COR-L47 (cell line): Measurements from ENCODE around the gene PALLD.
A peak's percentile ranks its signal among the peaks of the same experiment; 100 is the strongest.
"Not testable (repeated sequence)": the region's sequence is repeated elsewhere in the genome, so short reads cannot be mapped to it uniquely, and the experiment has no call there.

Experiments
- DNase-seq: peaks from one replicate; lab custom pipeline; 2025; lab: John Stamatoyannopoulos, UW

The PALLD gene

GRCh38 chr4:168908093-168908492 lies 411.2 kb downstream of the PALLD start:
- no peak for DNase-seq

GRCh38 chr4:168908851-168909273 lies 412.0 kb downstream of the PALLD start:
- DNase-seq: no peak

- no peak for DNase-seq
Measured at GRCh38 chr4:168914095-168914494, 417.2 kb downstream of the PALLD start.

DNA sequence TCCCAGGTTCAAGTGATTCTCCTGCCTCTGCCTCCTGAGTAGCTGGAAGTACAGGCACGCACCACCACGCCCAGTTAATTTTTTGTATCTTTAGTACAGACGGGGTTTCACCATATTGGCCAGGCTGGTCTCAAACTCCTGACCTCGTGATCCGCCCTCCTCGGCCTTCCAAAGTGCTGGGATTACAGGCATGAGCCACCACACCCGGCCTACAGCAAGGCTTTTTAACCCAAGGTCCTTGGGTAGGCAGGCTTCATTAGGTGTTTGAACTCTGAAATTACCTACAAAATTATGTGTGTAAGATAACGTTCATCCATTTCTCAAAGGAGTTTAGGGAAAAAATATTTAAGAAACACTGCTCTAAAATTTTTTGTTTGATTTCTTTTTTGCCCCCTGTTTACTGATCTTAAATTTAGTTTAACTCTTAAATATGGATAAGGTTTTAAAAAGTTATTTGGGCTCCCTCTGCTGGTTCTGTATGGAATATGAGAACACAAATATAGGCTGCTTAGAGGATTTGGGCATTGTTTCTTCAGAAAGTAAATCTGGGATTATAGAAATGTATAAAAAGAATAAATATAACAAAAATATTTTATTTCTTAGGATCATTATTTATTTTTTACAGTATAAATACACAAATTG lies 420.4 kb downstream of the PALLD start:
- DNase-seq: peak; percentile 41

GRCh38 chr4:168919706-168920324 lies 423.0 kb downstream of the PALLD start:
- DNase-seq: no peak

DNA sequence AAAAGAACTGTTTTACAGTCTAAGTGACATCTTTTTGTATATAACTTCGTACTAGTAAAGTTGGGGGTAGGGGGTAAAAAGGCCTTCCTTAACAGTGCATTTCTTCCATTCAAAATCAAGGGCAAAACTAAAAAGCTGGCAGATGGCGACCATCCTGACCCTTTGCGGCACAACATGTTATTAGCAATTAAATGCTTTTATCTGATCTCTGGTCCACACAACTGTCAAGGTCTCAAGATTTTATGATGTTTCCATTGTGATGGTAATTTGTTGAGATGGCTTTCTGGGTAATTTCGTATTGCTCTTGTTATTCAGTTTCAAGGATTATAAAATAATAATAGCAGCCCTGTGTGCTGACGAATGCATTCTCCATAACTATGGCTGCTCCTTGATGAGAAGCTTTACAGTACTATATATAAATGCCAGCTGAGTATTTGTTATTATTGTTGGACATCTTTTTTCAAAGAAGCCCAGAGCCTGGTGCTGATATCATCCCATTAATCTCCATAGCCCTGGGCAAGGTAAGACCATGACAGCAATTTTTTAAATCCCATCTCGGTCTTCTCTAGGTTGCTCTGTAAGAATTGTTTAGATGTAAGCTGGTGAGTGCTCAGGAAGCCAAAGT lies 423.7 kb downstream of the PALLD start:
- no peak for DNase-seq

- DNase-seq: peak; percentile 66
Measured at GRCh38 chr4:168923526-168924194, 426.8 kb downstream of the PALLD start.

DNA sequence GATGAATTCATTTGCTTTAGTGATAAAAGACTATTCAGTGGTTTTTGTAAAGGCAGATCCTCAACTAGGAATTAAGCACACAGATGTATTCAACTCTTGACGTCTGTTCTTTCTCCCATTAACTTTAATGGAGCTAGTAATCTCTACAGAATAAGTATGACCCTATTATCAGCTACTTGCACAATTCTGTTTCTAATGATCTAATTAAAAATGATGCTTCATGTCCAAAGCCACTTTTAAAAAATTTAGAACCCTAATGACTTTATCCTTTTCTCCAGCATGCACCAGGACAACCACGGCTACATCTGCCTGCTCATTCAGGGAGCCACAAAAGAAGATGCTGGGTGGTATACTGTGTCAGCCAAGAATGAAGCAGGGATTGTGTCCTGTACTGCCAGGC lies 427.8 kb downstream of the PALLD start:
- no peak for DNase-seq

GRCh38 chr4:168925789-168926490 lies 429.1 kb downstream of the PALLD start:
- no peak for DNase-seq

DNA sequence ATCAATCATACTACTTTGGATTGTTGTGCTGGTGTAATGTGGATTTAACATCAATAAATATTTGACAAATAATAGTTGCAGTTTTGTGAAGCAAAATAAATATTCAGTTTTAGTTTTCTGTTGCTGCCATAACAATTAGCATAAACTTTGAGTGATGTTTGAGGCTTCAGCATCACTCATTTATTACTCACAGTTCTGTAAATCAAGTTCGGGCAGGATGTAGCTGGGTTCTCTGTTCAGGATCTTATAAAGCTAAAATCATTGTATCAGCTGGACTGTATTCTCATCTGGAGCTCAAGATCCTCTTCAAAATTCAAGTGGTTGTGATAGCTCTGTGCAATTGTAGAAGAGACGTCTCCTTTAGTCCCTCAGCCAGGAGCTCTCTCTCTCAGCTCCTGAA lies 431.5 kb downstream of the PALLD start:
- DNase-seq: no peak

DNA sequence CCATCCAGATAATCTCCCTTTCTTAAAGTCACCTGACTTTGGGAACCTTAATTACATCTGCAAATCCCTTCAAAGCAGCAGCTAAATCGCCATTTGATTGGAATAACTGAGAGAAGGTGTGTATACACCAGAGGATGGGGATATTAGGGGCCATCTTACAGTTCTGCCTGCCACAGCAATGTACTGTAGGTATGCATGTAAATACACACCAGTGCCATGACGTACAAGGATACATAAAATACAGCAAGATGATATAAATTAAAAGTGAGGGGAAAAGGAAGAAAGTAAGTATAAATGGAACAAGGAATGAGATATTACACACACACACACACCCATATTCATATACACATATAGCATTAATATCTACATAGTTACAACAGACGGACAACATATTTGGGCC lies 432.0 kb downstream of the PALLD start:
- no peak for DNase-seq

GRCh38 chr4:168930413-168931196 lies 433.8 kb downstream of the PALLD start:
- no peak for DNase-seq

DNA sequence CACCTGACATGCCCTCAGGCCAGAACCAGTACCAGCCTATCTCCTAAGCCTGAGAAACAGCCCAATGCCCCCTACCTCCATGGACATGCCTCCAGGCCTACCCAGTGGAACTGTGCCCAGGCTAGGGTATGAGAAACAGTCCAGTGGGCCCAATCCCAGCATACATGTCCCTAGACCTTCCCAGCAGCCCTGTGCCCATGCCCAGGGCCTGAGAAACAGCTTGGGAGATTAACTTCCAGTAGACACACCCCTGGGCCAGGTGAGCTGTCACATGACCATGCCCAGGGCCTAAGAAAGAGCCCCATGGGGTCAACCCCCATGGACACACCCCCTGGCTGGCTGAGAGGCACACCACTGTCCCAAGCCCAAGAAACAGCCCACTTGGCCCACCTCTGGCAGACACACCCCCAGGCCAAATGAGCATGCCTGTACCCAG lies 434.4 kb downstream of the PALLD start:
- no peak for DNase-seq

DNA sequence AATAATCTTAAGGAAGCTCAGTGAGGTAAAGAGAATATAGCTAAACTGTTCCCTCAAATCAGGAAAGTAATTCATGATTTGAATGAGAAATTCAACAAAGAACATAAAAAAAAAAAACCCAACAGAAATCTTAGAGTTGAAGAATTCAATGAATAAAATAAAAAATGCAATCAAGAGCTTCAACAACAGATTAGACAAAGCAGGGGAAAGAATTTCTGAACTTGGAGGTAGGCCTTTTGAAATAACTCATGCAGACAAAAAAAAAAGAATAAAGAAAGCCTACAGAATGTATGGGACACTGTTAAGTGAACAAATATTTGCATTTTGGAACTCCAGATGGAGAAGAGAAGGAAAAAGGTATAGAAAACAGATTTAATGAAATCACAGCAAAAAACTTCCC lies 435.3 kb downstream of the PALLD start:
- DNase-seq: no peak

DNA sequence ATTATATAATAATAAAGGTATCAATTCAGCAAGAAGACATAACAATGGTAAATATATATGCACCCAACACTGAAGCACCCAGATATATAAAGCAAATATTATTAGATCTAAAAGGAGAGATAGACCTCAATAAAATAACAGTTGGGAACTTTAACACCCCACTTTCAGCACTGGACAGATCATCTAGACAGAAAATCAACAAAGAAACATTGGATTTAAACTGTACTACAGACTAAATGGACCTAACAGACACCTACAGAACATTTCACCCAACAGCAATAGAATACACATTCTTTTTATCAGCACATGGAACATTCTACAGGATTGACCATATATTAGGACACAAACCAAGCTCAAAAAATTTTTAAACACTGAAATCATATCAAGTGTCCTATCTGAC lies 436.6 kb downstream of the PALLD start:
- no peak for DNase-seq

DNA sequence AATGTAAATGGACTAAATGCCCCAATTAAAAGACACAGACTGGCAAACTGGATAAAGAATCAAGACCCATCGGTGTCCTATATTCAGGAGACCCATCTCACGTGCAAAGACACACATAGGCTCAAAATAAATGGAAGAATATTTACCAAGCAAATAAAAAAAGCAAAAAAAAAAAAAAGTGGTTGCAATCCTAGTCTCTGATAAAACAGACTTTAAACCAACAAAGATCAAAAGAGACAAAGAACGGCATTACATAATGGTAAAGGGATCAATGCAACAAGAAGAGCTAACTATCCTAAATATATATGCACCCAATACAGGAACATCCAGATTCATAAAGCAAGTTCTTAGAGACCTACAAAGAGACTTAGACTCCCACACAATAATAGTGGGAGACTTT lies 440.6 kb downstream of the PALLD start:
- DNase-seq: not testable (repeated sequence)

DNA sequence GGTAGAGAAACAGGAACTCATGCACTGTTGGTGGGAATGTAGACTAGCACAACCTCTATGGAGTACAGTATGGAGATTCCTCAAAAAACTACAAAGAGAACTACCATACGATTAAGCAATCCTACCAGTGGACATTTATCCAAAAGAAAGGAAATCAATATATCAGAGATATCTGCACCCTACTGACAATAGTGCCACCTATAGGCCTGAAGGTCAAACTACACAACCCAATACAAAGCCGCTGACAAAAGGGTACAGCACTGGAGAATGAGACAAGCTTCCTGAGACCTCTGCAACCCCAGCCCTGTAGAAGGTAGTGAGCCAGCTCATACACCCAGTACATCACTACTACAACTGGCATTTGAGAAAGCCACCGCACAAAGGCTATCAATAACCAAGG lies 446.1 kb downstream of the PALLD start:
- no peak for DNase-seq

DNA sequence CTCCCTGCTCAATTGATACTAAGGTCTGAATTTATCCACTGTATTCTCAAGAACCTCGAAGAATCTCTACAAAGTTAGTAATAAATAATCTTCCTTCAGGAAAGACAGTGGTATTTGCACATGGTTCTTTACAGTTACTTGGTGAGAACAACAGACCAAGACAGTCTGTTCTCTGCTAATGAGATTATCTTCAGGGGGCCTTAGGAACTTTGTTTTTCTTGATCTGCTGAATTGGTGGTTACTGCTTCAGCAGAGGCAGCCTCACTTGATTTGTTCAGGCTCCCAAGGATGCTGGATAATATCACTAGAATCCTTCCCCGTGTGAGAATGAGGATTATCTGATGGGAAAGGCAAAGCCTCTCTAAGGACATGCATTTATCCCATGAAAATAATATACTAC lies 448.4 kb downstream of the PALLD start:
- no peak for DNase-seq

DNA sequence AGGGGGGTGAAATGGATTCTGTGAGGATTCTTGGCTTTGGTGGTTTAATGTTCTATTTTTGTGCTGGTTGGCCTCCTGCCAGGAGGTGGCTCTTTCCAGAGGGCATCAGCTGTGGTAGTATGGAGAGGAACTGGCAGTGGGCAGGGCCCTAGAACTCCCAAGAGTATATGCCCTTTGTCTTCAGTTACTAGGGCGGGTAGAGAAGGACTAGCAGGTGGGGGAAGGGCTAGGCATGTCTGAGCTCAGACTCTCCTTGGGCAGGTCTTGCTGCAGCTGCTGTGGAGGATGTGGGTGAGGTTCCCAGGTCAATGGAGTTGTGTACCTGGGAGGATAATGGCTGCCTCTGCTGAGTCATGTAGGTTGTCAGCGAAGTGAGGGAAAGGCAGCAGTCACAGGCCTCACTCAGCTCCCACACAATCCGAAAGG lies 456.0 kb downstream of the PALLD start:
- peak; percentile 10 for DNase-seq

DNA sequence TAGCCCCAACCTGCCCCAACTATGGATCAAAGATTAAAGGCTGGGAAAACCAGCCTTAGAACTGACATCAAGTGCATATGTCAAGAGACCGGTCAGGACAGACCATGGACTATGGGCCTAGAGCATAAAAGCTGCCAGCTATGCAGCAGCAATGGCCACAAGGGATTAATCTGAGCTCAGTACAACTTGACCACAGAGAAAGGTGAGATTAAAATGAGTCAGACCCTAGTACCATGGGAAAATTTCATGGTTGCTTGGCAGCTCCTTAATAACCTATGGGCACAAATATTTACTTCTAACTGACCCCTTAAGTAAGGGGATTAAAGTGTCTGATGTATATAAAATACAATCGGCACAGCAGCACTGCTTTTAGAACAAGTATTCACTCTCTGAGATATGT lies 458.8 kb downstream of the PALLD start:
- no peak for DNase-seq

DNA sequence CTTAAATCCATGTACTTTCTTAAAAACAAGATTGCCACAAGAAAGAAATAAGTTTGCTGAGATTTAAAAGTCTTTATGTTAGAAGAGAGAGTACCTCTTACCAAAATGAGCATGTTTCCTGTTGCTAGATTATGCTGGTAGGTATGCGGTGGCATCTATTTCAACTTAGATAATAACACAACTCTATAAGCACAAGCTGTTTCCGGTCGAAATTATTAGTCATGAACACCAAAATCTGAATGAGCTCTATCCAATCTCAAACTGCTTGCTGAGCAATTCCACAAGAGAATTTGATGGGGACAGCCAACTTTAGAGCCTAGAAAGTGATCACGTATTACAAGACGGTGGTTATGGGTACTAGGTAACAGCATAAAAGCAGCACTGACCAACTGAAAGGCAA lies 463.9 kb downstream of the PALLD start:
- no peak for DNase-seq

GRCh38 chr4:168972596-168972995 lies 475.7 kb downstream of the PALLD start:
- no peak for DNase-seq
